K562 (cell line): ENCODE measurements around the gene SFI1. TPM values are rescaled to one million over a fixed set of nuclear protein-coding genes. Genes with fewer than 3 reads are reported as not detected.

Experiments used
- ATAC-seq: fragments of 200-7000 bp; cut with Tn5 transposase; 3 replicates; pipeline ENCODE4 v1.9.1; 2020; ENCODE audit warnings: moderate library complexity
- BruUV-seq: library from RNA; stranded (reverse); fragments of 400-500 nt; replicated peaks from 2 replicates; lab custom pipeline; 2021; lab: Mats Ljungman, UMichigan
- CTCF ChIA-PET: fragments of 300-600 bp; formaldehyde crosslinking; extraction: SDS; loops from one replicate; lab custom pipeline; 2021; ENCODE audit warnings: low intra/inter-chr PET ratio; lab: Yijun Ruan, JAX
- POLR2A ChIA-PET: fragments of 300-600, 350-650 bp; sonication (Branson Sonifier 250); formaldehyde crosslinking; extraction: SDS; loops from one replicate; lab custom pipeline; 2021; ENCODE audit warnings: antibody characterized with exemption, inconsistent platforms; lab: Yijun Ruan, JAX
- DNase-seq, 4 experiments: peaks; one replicate each; pipeline versions ENCODE4 v3.0.0 to v3.0.0-alpha.2; 2011 to 2018; ENCODE audit warnings: low spot score in 3 of 4, mixed read lengths in 3 of 4; ENCODE audit errors: extremely low read depth in 1 of 4
- FAIRE-seq: peaks from 2 replicates; lab custom pipeline; 2011; peaks lifted over from hg19 to GRCh38; lab: Jason Lieb, UNC
- H2AFZ ChIP-seq: 2 replicates; pipeline ENCODE4 v1.6.0; 2011; ENCODE audit warnings: low read depth, low read length, control low read depth, inconsistent platforms
- H3K27ac ChIP-seq: fragments of 200-600 bp; 3 replicates; pipeline ENCODE4 v1.8.0; 2011; ENCODE audit warnings: low read depth, mild to moderate bottlenecking, control low read depth, inconsistent platforms, low read length, moderate library complexity, mixed read lengths; ENCODE audit errors: extremely low read depth
- H3K27me3 ChIP-seq, 2 experiments: fragments of 300-600 bp in 1 of 2; 2 replicates in 1 of 2; 3 replicates in 1 of 2; pipeline versions ENCODE4 v1.6.0 to v1.8.0; 2011; ENCODE audit warnings: inconsistent platforms in 2 of 2, low read length in 2 of 2, mild to moderate bottlenecking in 1 of 2, mixed read lengths in 1 of 2, moderate library complexity in 1 of 2; ENCODE audit not compliant: control insufficient read depth in 2 of 2, insufficient read depth in 2 of 2
- H3K36me3 ChIP-seq: fragments of 300-600 bp; 3 replicates; pipeline ENCODE4 v1.8.0; 2011; ENCODE audit warnings: mild to moderate bottlenecking, low read length, inconsistent platforms; ENCODE audit not compliant: control insufficient read depth, insufficient read depth
- H3K4me1 ChIP-seq, 2 experiments: fragments of 200-600 bp in 1 of 2; replicated peaks in 1 of 2; 2 replicates in 1 of 2; 3 replicates in 1 of 2; pipeline versions ENCODE4 v1.5.1 to v1.8.0; 2011; ENCODE audit warnings: inconsistent platforms in 2 of 2, low read length in 2 of 2, mild to moderate bottlenecking in 1 of 2, mixed read lengths in 1 of 2, moderate library complexity in 1 of 2; ENCODE audit not compliant: control insufficient read depth in 2 of 2, insufficient read depth in 2 of 2
- H3K4me2 ChIP-seq: 2 replicates; pipeline ENCODE4 v1.6.1; 2011; ENCODE audit warnings: low read length, control low read depth, inconsistent platforms, mixed read lengths; ENCODE audit not compliant: insufficient read depth
- H3K4me3 ChIP-seq: fragments of 200-600 bp; sonication (generic), shearing (Covaris generic); 2 replicates; pipeline ENCODE4 v1.5.1; 2016; ENCODE audit warnings: control low read depth, inconsistent platforms
- H3K79me2 ChIP-seq: fragments of 200-600 bp; 3 replicates; pipeline ENCODE4 v1.8.0; 2011; ENCODE audit warnings: low read length, inconsistent platforms; ENCODE audit not compliant: control insufficient read depth, insufficient read depth
- H3K9ac ChIP-seq, 2 experiments: 2 replicates each; pipeline versions ENCODE4 v1.6.0 to v1.6.1; 2011; ENCODE audit warnings: low read depth in 2 of 2, low read length in 2 of 2, control low read depth in 1 of 2, inconsistent platforms in 1 of 2, mild to moderate bottlenecking in 1 of 2, mixed read lengths in 1 of 2; ENCODE audit not compliant: insufficient read depth in 1 of 2
- H3K9me1 ChIP-seq: one replicate; pipeline ENCODE4 v1.6.0; 2011; ENCODE audit warnings: inconsistent platforms, mild to moderate bottlenecking, low read length, moderate library complexity; ENCODE audit not compliant: control insufficient read depth, insufficient read depth
- H3K9me3 ChIP-seq: replicated peaks from 2 replicates; pipeline ENCODE4 v1.5.1; 2011; ENCODE audit warnings: low read depth, low read length, inconsistent platforms; ENCODE audit not compliant: control insufficient read depth, insufficient read depth
- H4K20me1 ChIP-seq: replicated peaks from 2 replicates; pipeline ENCODE4 v1.6.1; 2011; ENCODE audit warnings: low read length, inconsistent platforms, mixed read lengths; ENCODE audit not compliant: control insufficient read depth, insufficient read depth
- HNRNPL ChIP-seq: fragments of 200-400 bp; formaldehyde crosslinking; IDR thresholded peaks from 2 replicates; pipeline ENCODE4 v1.6.1; 2017; ENCODE audit warnings: low read depth, mild to moderate bottlenecking, low read length
- NCOA6 ChIP-seq: fragments of 450-650 bp; IDR thresholded peaks from 2 replicates; pipeline ENCODE4 v1.6.1; 2017; ENCODE audit warnings: mild to moderate bottlenecking
- SMAD4 ChIP-seq: fragments of 250-450 bp; sonication (Bioruptor Pico); conservative IDR thresholded peaks from 2 replicates; pipeline ENCODE4 v1.8.0; 2021; ENCODE audit warnings: inconsistent platforms, mild to moderate bottlenecking, moderate library complexity
- SNIP1 ChIP-seq: fragments of 450-650 bp; IDR thresholded peaks from 2 replicates; pipeline ENCODE4 v1.7.1; 2017; ENCODE audit warnings: low read depth, mild to moderate bottlenecking
- ZFP1 ChIP-seq: fragments of 450-650 bp; formaldehyde crosslinking; IDR thresholded peaks from 2 replicates; pipeline ENCODE4 v1.4.0; 2020; ENCODE audit warnings: mild to moderate bottlenecking, mixed read lengths
- ZNF324 ChIP-seq: fragments of 250-450 bp; sonication (Bioruptor Pico); IDR thresholded peaks from 2 replicates; pipeline ENCODE4 v1.4.0; 2020; ENCODE audit warnings: mild to moderate bottlenecking
- WGBS: fragments of 100-300 bp; shearing (Covaris generic); methylation state at CpG from one replicate; pipeline ENCODE4 v1.1.6; 2016; ENCODE audit warnings: low coverage, mixed read lengths; ENCODE audit not compliant: insufficient coverage; ENCODE audit errors: missing lambda C conversion rate; 5-methylcytosine and 5-hydroxymethylcytosine counted together
- in situ Hi-C: fragments of 300-500 bp; cut with MboI; formaldehyde crosslinking; loops from 4 replicates; pipeline ENCODE4 v1.15.0; 2018; ENCODE audit warnings: inconsistent platforms, mixed read lengths
- intact Hi-C: fragments of 100-400 bp; cut with micrococcal nuclease; formaldehyde crosslinking; loops from 2 replicates; pipeline ENCODE4 v1.14.2; 2022
- polyA plus RNA-seq, 8 experiments: library from polyadenylated mRNA; depleted of rRNA in 4 of 8; stranded (reverse) in 5 of 8; unstranded in 3 of 8; fragments of >200 nt; fragmentation: Nextera tagmentation in 2 of 8; fragmentation: Illumina TruSeq in 1 of 8; extraction: Ambion mirVana in 2 of 8; extraction: Trizol in 1 of 8; gene quantifications; 2 replicates each; pipeline versions ENCODE4 v1.2.1 to v1.2.3, GENCODE V29; 2011 to 2014; ENCODE audit warnings: inconsistent platforms in 1 of 8, missing spikeins in 1 of 8
- total RNA-seq, 7 experiments: library from RNA; depleted of rRNA in 6 of 7; stranded (reverse); fragments of >200 nt in 6 of 7; fragmentation: Illumina TruSeq in 2 of 7; extraction: Trizol in 2 of 7; gene quantifications; 2 replicates each; pipeline versions ENCODE4 v1.2.1 to v1.2.3, GENCODE V29; 2011 to 2021; ENCODE audit warnings: low replicate concordance in 1 of 7

SFI1 gene
- total and polyA plus RNA-seq, 9 of the 15 experiments (the other 6 are each of a cell fraction or from before 2014, with no cell fraction given) = 3.0 to 25.6 (median 14.1) TPM

GRCh38 chr22:31652088-31652487 lies 155.8 kb downstream of the SFI1 start:
- no peak for DNase-seq
- no peak overlapping the region for H2AFZ ChIP-seq
- in situ Hi-C loops = no loop called here
- no peak overlapping the region for H3K9ac ChIP-seq
- ChIA-PET POLR2A (interaction anchor here (0.6 kb wide), 1 partner anchor 18 kb away, joined by 3 read pairs; no protein-coding TSS in a partner anchor), CTCF (no interaction called here)
- H3K79me2 ChIP-seq = peaks cover 30% of the 10 kb centered on the region
- no TSS peak for BruUV-seq
- no peaks in the 10 kb centered on the region for H3K9me1 ChIP-seq
- intact Hi-C loops = no loop called here
- H3K27ac ChIP-seq = no peak overlapping the region
- H3K36me3 ChIP-seq = peaks cover 15% of the 10 kb centered on the region; the same call in 2 of the 3 replicates
- H3K9me3 ChIP-seq = no peaks in the 10 kb centered on the region
- H4K20me1 ChIP-seq = 0 out of 2 replicates have a peak, but pooled peaks cover 3% of the 10 kb centered on the region
- 77% methylated on average over 9 of the region's 9 CpGs for WGBS
- peaks cover 13% of the 10 kb centered on the region in 2 experiments; a peak in 4 of 5 replicates for H3K4me1 ChIP-seq
- no peak overlapping the region for H3K4me3 ChIP-seq
- no peaks in the 10 kb centered on the region for H3K27me3 ChIP-seq
- FAIRE-seq = no peak
- no peak overlapping the region for H3K4me2 ChIP-seq
- TF ChIP-seq SNIP1 (no peak), ZFP1 (CRISPR knock-in tag) (no peak), SMAD4 (CRISPR knock-in tag) (no peak), NCOA6 (no peak)
- ATAC-seq = no peak

- Histone ChIP-seq H3K9me1 (no peaks in the 10 kb centered on the region), H3K4me2 (no peak overlapping the region), H3K27ac (no peak overlapping the region), H4K20me1 (0 out of 2 replicates have a peak, but pooled peaks cover 3% of the 10 kb centered on the region), H3K79me2 (peaks cover 35% of the 10 kb centered on the region), H3K4me3 (no peak overlapping the region), H3K27me3 (no peaks in the 10 kb centered on the region), H3K36me3 (peaks cover 5% of the 10 kb centered on the region; the same call in 1 of the 3 replicates), H2AFZ (no peak overlapping the region), H3K9ac (no peak overlapping the region), H3K4me1 (peaks cover 13% of the 10 kb centered on the region in 2 experiments; a peak in 4 of 5 replicates), H3K9me3 (no peaks in the 10 kb centered on the region)
- DNase-seq (no peak), FAIRE-seq (no peak), ATAC-seq (no peak)
- in situ Hi-C loops = no loop called here
- ChIA-PET POLR2A (interaction anchor here (1.0 kb wide), 2 partner anchors 9 to 39 kb away, joined by 3 read pairs; partner anchors contain the start of gene PISD), CTCF (no interaction called here)
- no TSS peak for BruUV-seq
- TF ChIP-seq HNRNPL = no peak
- TF ChIP-seq ZNF324 (CRISPR knock-in tag) = no peak
- intact Hi-C loops = no loop called here
- WGBS = 53% methylated on average over 7 of the region's 9 CpGs
Measured at GRCh38 chr22:31652911-31653684, 156.8 kb downstream of the SFI1 start.
